NB4 (cell line): Measurements from ENCODE around the gene C12orf76.

ENCODE experiments used
- DNase-seq: peaks from one replicate; pipeline ENCODE4 v3.0.0; 2010; ENCODE audit warnings: low read depth
- H3K4me3 ChIP-seq: one replicate; pipeline ENCODE4 v1.5.1; 2011; ENCODE audit warnings: mild to moderate bottlenecking, low read depth, low read length, moderate library complexity
- MYC ChIP-seq: IDR thresholded peaks from 2 replicates; pipeline ENCODE4 v1.6.1; 2011; ENCODE audit warnings: low read depth, low read length
- POLR2A ChIP-seq: IDR thresholded peaks from 2 replicates; pipeline ENCODE4 v1.6.1; 2011; ENCODE audit warnings: mild to moderate bottlenecking; ENCODE audit not compliant: insufficient read length; ENCODE audit errors: extremely low read depth
- TF ChIP-seq, protein P1 (sequence below): IDR thresholded peaks from one replicate; pipeline ENCODE4 v1.5.1; 2012; ENCODE audit warnings: low read depth, low read length
- TF ChIP-seq, protein P2 (sequence below): IDR thresholded peaks from 2 replicates; pipeline ENCODE4 v1.6.1; 2011; ENCODE audit warnings: low read depth, low read length

C12orf76 gene

DNA sequence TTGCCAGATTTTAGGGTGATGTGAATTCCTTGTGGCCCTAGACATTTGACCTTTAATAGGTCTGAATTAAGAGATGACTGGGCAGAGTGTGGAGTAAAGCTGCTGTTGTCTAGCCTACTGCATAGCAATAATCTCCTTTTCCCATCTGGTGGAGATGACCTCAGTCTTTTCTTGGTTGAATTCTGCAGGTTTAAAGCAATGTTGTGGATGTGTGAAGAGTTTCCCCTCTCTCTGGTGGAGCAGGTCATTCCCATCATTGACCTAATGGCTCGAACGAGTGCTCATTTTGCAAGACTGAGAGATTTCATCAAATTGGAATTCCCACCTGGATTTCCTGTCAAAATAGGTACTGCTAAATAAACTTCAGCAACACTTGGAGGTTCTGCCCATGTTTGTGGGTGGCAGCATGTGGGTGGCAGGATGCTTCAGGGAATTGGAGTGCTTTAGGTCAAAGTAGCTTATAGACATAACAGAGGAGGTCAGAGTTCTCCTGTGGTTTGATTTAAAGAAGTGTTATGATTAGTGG lies 19.0 kb downstream of the C12orf76 start:
- DNase-seq: no peak
- TF ChIP-seq, protein P1, sequence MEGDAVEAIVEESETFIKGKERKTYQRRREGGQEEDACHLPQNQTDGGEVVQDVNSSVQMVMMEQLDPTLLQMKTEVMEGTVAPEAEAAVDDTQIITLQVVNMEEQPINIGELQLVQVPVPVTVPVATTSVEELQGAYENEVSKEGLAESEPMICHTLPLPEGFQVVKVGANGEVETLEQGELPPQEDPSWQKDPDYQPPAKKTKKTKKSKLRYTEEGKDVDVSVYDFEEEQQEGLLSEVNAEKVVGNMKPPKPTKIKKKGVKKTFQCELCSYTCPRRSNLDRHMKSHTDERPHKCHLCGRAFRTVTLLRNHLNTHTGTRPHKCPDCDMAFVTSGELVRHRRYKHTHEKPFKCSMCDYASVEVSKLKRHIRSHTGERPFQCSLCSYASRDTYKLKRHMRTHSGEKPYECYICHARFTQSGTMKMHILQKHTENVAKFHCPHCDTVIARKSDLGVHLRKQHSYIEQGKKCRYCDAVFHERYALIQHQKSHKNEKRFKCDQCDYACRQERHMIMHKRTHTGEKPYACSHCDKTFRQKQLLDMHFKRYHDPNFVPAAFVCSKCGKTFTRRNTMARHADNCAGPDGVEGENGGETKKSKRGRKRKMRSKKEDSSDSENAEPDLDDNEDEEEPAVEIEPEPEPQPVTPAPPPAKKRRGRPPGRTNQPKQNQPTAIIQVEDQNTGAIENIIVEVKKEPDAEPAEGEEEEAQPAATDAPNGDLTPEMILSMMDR: no peak
- no peak for TF ChIP-seq MYC
- no peak overlapping the region for H3K4me3 ChIP-seq

DNA sequence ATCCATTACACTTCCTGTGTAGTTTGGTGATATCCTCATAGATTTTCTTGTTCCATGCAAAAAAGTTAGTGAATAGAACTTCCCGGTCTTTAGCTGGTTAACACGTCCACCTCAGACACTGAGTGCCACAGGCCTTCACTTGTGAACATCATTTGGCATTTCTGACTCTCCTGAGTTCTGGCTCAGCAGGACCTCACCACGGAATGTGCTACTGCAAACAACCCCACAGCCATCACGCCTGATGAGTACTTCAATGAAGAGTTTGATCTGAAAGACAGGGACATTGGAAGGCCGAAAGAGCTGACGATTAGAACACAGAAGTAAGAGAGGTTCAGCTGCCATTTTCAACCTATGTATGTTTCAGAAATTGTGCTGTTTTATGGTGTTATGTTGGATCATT lies 20.0 kb downstream of the C12orf76 start:
- TF ChIP-seq, protein P2, sequence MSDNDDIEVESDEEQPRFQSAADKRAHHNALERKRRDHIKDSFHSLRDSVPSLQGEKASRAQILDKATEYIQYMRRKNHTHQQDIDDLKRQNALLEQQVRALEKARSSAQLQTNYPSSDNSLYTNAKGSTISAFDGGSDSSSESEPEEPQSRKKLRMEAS: no peak
- TF ChIP-seq MYC: no peak
- no peak for TF ChIP-seq POLR2A
- TF ChIP-seq, protein P1: no peak
- DNase-seq: no peak
- H3K4me3 ChIP-seq: no peak overlapping the region

DNA sequence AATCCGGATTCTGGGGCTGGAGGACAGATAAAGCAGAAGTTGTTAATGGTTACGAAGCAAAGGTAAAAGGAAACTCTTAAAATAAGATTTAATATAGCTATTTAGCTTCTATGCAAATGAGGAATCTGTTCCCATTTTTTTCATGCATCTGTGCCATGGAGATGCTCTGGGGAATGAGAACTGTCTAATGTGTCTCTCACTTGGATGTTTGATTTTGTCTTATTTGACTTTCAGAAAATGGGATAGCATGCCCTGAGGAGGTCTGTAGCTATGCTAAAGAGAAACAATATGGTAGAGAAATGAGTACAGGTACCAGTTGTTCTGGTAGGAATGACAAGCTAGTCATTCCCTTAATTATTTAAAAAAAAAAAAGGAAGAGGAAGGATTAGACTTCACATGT lies 24.3 kb downstream of the C12orf76 start:
- TF ChIP-seq MYC (no peak), POLR2A (no peak)
- TF ChIP-seq, protein P2: no peak
- TF ChIP-seq, protein P1: no peak
- no peak for DNase-seq
- no peak overlapping the region for H3K4me3 ChIP-seq

DNA sequence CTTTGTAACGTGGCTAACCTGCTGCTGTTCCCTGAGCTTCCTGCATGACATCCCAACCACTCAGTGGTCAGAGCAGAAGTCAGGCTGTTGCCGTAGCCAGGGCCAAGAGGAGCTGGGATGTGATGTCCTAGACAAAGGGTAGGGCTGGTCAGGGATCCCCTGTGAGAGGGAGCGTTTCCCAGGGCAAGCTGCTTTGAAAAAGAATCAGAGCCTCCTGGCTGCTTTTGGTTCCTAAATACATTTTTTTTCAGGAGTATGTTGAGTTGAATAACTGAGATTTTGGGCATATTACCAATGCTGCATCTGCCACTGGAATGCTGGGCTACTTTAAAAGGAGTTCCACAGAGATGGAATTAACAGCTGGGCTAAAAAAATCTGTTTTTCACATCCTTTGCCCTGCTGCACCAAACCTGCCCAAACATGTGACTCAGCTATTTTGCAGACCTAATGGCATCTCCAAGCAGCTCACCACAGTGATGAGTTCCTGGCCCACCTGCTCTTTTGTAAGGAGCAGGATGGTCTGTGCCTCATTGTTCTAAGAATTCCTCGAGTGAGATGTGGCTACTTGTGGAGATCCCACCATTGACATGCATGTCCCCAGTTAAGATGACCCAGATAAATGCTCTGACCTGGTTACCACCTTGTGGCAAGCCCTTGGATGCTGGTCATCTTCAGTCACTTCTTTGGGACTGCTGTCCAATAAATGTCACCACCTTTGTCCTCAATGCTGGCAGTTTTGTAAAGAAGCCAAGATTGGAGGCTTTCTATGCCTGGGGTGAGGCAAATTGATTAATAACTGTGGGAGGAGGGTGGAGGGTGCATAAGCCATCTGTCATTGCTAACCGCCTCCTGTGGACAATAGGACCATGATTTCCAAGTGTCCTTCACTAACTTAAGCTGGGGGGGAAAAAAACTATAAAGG lies 25.0 kb downstream of the C12orf76 start:
- DNase-seq: no peak
- TF ChIP-seq, protein P2: no peak
- TF ChIP-seq, protein P1: no peak
- no peak for TF ChIP-seq POLR2A
- no peak for TF ChIP-seq MYC
- no peak overlapping the region for H3K4me3 ChIP-seq

DNA sequence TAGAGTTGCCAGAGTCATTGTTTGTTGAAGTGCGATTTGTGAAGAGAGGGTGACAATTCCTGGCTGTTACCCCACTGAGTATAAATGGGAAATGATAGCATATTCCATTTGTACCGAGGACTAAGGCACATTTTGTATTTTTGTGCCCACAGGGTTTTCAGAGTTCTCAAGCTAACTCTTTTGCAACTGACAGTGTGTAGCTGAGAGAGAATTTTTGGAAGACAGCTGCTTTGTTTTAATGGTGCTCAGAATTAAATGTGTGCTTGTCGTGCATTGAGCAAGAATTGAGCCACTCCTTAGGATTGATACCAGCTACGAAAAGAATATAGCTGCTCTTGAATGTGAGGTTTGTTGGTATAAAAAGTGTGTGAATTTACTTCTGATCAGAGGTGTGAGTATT lies 27.4 kb downstream of the C12orf76 start:
- no peak overlapping the region for H3K4me3 ChIP-seq
- DNase-seq: no peak
- TF ChIP-seq MYC (no peak), POLR2A (no peak)
- TF ChIP-seq, protein P1: no peak
- TF ChIP-seq, protein P2: no peak
